ENCODE measurements around the gene SGPP2. TPM values are rescaled to one million over a fixed set of nuclear protein-coding genes. Genes with fewer than 3 reads are reported as not detected.
"Not testable (repeated sequence)": the region's sequence is repeated elsewhere in the genome, so short reads cannot be mapped to it uniquely, and the experiment has no call there.

SGPP2 gene
- polyA plus RNA-seq, 4 donors = 2.5 to 24.1 (median 17.9) TPM

DNA sequence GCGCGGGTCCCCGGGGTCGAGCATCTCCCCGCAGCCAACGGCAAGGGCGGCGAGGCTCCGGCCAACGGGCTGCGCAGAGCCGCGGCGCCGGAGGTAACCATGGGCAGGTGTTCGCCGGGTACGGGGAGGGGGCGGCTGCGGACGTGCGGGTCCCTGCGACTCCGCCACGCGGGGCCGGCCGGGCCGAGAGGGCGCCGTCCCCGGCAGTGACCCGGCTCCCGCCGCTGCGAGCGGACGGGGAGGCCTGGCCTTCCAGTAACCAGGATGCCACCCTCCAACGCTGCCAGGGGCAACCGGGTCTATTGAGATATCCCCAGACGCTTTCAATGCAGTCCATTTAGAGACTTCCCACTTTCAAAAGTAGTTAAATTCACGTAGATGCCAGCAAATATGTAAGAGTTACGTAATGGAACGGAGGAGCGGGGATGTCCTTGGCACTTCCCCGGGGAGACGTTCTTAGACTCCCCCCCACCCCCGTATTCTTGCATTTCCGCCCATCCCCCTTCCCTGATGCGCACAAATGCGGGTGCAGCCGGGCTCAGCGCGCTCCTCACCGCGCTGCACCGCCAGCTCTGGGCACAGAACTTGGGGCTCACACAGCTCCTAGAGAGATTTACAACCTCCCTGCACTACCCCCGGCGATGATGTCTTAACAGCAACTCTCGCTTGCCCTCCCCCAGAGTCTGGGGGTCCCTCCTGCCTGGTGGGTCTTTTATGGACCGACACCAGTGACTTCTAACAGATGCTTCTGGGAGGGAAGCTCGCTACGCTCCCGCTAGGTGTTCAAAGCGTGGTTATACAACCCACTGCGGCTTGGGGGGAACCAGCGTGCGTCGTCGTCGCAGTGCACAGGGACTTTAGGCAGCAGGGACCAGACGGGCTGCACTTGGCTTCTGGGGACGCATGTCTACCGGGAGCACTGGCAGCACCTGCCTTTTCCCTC is 657 bp downstream of the SGPP2 start:
- DNase-seq (ENCODE audit: low read depth in 4 of 4, low spot score in 3 of 4) = no peak

DNA sequence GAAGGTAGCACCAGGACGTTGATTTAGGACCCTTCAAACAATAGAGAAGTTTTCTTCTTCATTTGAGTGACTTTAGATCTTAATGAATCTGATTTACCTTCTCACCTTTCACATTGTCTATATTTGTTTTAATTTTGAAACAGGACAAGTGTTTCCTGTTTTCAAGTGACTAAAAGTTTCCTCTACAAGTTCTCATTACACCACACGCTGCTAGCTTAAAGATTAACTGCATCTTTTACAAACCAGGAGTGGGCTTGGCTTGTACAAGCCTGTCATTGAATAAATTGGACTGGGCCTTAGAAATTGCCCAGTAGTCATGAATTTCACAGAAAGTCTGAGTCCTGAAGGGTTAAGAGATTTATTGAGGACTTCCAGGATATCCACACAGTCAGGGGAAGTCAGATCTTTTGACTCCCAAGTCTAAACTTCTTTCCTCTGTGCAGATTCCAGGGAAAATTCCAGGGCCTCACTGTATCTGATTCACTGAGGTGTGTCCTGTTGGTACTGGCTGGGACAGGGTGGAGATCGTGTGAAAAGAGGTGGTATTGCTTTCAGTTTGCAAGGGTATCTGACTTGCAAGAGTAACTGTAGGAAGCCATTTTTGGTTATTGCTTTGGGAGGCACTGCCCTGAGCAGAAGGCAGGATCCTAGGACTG is 3.4 kb downstream of the SGPP2 start:
- no peak for DNase-seq (ENCODE audit: low read depth in 4 of 4, low spot score in 3 of 4)

DNA sequence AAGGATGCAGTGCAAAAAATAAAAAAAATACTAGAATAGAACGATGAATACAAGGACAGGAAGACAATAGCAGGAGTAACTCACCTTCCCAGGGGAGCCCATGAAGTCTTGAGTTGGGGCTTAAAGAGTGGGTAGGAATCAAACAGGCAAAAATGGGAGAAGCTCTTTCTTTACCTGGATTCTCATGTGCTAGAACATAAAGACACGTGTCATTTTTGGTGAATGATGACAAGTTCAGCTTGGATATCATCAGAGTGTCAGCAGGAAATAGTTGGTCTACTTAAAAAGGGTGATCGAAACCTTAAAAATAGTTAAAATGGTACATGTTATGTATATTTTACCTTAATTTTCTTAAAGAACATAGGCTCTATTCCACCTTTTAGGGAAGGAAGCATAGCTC is 5.7 kb downstream of the SGPP2 start:
- no peak for DNase-seq (ENCODE audit: low read depth in 4 of 4, low spot score in 3 of 4)

DNA sequence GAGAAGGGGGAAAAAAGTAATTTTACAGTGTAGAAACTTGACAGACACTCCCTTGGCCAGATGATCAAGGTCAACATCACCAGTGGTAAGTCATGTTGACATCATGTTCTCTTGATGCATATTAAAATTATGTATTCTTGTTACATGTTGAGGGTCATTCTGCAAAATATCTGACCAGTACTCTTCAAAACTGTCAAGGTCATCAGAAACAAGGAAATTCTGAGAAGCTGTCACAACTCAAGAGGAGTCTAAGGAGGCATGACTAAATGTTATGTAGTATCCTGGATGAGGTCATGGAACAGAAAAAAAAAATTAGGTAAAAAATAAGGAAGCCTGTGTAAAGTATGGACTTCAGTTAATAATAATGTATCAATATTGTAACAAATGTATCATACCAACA is 6.3 kb downstream of the SGPP2 start:
- no peak for DNase-seq (ENCODE audit: low read depth in 4 of 4, low spot score in 3 of 4)

DNA sequence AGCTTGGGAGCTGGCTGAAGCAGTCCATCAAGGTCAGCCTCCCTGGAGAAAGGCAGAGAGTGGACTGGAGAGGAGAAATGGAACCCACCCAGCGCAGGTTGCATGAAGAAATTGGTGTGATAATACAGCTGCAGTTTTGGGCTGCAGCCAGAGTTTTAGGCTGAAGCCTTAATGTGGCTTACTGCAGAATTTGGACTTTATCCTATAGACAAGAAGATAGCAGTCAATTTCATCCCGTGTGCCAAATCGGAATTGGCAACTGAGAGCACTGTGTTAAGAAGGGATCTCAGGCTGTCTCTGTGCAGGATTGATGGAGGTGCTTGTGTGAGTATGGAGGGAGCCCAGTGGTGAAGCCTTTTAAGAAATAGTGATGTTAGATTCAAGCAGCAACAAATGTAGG is 7.5 kb downstream of the SGPP2 start:
- no peak for DNase-seq (ENCODE audit: low read depth in 4 of 4, low spot score in 3 of 4)

DNA sequence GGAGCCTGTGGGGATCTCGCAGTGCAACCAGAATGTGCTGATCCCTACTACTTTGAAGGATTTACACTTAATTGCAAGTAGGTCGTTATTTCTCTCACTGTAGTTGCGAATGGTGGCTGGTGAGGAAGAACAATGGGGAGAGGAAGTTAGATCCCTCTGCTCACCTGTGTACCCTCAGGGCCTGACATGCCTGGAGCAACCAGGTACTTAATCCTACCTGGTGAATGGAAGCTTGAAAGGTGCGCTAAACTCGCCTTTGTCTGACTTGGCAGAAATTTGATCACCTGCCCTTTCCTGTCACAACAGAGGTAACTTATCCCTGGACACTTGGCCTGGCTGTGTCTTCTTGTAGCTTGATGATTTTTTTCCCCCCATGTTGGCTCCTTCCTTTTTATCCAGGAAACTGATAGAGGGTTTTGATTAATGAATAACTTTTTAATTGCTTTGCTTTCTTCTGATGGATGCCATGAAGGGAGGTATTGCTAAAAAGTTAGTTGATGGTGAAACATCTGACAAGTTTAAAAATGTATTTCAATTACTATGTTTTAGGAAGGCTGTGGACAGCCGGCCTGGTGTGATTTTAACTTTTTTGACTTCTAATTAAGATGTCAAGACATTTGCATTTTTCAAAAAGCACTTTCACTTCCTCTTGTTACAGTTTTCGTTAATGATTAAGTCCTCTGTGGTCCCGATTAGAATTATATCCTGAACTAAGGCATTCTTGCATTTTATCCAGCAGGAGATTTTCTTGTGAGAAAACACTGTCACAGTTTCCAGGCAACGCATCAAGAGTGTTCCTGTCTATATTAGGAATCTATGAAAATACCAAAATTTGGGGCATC is 9.2 kb downstream of the SGPP2 start:
- no peak for DNase-seq (ENCODE audit: low read depth in 4 of 4, low spot score in 3 of 4)

DNA sequence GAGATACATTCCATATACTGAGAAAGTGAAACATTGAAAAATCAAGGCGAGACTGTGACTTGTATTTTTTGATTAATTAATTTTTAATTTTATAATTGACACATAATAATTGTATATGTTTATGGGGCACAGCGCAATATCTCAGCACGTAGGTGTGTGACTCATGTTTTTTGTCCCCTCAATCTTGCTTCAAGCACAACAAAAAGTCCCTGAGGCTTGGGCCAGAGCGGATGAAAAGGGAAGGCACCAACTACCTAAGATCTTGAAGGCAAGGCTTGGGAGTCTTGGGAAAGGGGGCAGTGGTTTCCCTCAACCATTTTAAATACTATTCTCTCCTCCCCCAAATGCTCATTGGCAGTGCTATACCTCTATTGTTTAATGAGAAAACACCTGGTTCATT is 9.9 kb downstream of the SGPP2 start:
- no peak for DNase-seq (ENCODE audit: low read depth in 4 of 4, low spot score in 3 of 4)

DNA sequence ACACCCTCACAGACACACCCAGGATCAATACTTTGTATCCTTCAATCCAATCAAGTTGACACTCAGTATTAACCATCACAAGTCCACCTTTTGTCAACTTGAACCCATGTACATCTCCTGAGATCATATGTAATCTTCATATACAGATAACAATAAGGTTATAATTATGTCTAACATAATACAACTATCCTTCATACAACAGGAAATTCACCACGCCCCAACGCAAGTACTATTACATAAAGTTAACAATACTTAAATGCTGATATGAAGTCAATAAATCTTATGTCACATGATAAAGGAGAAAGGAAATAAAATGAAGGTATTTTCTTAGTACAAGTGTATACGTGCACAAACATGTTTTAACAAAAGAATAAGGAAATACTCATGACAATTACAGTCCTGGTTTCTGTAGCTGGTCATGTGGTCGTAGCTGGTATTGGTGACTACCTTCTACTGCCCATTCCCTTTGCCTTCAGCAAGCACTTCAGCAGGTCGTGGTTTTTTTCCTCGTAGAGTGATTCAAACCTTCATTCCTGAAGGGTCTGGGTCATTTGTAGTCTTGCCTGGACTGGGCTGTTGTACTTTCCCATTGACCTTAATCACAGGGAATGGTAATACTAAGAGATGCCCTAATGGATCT is 11.2 kb downstream of the SGPP2 start:
- DNase-seq (ENCODE audit: low read depth in 4 of 4, low spot score in 3 of 4) = not testable (repeated sequence)

DNA sequence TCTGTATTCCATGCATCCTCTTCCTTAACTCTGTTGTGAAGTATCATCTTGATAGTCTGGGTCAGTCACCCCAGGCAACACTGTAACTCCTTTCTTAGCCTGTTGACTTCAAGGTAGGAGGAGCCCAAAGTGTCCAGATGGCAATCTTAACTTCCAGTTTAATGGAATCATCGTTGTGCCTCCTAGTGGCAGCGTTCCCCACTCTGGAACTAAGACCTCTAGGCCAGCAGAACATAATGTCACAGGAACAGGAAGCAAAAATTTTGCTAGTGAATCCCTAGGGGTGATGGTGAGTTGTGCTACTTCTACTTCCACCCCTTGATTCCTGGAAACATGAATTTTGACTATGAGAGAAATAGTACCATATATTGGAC is 11.7 kb downstream of the SGPP2 start:
- DNase-seq (ENCODE audit: low read depth in 4 of 4, low spot score in 3 of 4) = no peak

DNA sequence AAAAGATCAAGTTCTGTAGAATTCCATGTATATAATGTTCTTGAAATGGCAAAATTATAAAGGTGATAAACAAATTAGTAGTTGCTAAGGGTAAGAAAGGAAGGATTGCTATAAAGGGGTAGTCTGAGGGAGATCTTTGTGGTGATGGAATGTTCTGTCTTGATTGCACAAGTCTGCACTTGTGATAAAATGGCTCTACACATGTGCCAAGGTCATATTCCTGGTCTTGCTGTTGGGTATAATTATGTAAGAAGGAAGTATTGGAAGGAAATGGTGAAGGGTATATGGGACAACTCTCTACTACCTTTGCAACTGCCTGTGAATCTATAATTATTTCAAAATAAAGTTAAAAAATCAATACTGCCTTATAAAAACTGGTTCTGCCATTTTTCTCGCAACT is 15.3 kb downstream of the SGPP2 start:
- DNase-seq (ENCODE audit: low read depth in 4 of 4, low spot score in 3 of 4) = no peak

DNA sequence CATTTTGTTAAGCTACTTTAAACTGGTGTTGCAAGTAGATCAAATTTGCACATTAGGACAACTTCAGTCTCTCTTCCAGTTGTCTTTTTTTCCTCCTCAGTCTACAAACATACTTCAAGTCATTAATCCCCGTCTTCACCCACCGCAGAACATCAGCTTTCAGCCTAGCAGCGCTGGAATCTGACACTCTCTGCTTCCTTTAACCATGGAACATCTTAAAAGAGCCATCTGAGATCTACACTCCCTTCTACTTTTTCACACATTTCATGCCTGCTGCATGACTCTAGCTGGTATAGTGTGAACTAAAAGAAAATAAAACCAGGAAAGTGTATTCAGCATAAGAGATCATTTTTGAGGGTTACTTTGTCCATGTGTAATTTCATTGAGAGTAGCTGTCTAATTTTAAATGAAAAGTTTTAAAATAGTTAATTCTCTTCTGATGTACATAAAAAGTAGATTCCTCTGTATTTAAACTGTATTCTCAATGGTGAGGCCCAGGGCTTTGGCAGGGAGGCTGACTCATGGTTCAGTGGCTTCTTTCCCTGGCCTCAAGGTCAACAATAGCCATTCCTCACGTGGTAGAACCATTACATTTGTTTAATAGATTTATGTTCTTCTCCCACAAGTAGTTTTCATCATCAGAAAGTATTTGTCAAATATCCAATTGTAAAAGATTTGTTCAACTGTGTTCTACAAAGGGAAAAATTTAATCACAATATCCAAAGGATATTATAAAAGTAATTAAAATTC is 16.5 kb downstream of the SGPP2 start:
- DNase-seq (ENCODE audit: low read depth in 4 of 4, low spot score in 3 of 4) = no peak

DNA sequence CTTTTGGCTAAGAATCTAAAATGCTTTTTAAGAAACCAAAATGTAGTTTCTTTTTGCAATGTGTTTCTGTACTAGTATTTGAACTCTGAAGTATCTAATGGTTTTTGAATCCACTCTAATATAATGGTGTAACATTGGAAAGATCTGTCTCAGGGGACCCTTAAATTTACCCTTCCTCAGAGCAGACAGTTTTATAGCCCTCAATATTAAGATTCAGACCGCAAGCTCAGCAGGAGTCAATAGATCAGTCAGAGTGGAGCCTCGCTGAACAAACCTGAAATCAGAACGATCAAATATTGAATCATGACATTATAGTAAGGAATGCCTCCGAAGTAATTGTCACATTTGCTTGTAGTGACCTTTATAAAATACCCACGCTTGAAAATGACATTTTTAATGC is 18.3 kb downstream of the SGPP2 start:
- DNase-seq (ENCODE audit: low read depth in 4 of 4, low spot score in 3 of 4) = no peak

DNA sequence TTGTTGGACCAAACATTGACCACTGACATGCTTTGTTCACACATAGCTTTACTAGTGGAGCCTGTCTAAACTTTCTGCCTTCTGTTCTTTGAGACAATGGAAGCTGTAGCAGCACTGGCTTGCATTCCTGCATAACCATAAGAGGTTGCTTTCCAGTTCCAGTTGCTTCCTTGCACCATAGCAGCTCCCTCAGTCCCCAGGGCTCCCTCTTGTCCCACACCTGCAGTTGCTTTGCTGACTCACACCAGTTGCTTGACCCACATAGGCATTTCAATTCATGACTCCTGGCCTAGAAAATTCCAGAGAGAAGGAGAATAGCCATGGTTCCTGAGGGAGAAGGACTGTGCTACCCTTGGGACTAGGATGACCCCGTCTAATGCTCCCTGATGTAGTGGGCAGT is 20.9 kb downstream of the SGPP2 start:
- no peak for DNase-seq (ENCODE audit: low read depth in 4 of 4, low spot score in 3 of 4)

DNA sequence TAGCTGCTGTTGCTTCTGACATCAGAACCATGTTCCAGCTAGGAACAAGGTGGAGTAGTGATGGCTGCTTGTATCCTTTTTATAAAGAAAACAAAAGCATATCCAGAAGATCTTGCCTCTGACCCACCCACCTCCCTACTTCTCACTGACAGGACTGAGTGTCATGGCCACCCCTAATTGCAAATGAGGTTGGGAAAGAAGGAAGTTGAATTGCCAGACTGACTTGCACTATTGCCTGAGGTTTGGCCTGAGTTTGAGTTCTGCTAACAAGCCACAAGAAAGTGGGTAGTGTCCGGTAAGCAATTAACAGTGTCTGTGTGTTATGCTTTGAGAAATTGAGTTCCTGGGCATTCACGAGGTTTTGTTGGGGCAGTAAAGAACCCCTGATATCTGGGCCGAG is 22.8 kb downstream of the SGPP2 start:
- DNase-seq (ENCODE audit: low read depth in 4 of 4, low spot score in 3 of 4) = no peak

DNA sequence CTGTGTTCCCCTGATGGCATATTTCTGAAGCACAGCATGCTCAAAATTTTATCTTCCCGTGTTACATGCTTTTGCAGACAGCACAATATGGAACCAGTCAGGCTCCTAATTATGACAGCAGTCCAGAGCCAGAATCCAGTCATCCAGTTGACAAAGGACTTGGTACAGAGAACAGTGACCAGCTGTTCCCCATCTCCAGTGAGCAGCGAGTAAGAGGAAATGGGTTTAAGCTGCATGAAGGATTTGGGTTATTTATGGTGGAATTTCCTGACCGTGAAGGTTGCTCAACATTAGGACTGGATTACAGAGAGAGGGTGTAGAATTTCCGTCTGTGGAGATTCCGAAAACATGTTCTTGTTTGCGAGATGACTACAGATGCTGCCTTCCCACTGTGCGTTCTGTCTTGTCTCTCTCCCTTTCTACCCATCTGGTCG is 24.4 kb downstream of the SGPP2 start:
- peak in 3 of 4 donors; percentile 71 to 89 (median 74) for DNase-seq (ENCODE audit: low read depth in 4 of 4, low spot score in 3 of 4)

DNA sequence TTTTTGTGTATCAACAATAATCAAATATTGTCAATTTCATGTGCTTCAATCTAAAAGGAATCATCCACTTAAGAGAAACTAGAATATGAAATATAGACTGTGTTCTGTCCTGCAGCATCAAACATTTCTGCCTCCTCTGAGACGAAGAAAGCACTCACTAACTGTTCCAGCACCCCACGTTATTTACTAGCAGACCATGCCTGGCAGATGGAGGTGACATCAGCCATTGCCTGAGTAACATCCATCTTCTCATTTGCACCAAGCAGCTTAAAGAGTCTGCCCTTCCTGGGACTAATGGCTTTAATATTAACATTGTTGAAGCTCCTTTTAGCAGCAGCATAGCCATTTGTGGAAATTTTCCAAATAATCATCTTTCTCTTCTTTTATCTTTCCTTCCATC is 25.7 kb downstream of the SGPP2 start:
- no peak for DNase-seq (ENCODE audit: low read depth in 4 of 4, low spot score in 3 of 4)

DNA sequence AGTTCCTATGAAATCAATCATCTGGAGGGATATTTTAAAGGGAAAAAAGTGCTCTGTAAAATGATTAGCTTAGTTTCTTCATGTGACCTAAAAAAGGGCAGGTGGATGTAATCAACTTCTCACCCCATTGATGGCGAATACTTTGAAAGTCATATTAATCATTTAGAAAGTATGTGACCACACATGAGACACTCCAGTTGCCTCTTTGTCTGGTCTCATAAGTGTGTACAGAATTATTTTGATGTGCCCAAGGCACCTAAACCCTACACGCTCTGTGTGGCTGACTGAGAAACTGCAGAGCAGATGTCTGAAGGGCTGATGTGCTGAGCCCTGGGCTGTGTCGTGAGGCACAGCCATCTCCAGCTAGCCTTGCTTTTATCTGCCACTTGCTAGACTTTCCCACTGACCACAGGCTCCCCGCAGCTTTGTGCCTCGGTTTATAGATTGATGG is 26.9 kb downstream of the SGPP2 start:
- no peak for DNase-seq (ENCODE audit: low read depth in 4 of 4, low spot score in 3 of 4)

DNA sequence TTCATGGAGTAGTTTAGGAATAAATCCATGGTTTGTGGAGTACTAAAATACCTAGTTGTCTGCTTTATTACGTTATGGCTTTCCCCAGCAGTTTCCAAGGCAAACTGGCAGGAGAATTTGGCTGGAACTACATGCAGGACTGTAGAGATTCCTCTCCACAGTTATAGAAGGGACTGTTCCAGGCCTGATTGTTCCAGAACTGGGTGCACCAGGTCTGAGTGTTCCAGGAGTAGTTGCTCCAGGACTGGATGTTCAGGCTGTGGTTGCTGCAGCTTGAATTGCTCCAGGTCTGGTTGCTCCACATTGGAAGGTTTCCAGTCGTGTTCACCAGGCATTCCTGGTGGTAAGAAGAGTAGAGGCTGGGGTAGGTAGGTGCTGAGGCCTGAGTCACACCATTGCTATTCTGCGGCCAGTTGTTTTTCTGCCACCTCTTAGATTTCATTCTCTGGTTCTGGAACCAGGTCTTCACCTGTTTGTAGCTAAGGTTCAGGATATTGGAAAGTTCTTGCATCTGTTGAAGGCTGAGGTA is 28.1 kb downstream of the SGPP2 start:
- DNase-seq (ENCODE audit: low read depth in 4 of 4, low spot score in 3 of 4) = no peak

DNA sequence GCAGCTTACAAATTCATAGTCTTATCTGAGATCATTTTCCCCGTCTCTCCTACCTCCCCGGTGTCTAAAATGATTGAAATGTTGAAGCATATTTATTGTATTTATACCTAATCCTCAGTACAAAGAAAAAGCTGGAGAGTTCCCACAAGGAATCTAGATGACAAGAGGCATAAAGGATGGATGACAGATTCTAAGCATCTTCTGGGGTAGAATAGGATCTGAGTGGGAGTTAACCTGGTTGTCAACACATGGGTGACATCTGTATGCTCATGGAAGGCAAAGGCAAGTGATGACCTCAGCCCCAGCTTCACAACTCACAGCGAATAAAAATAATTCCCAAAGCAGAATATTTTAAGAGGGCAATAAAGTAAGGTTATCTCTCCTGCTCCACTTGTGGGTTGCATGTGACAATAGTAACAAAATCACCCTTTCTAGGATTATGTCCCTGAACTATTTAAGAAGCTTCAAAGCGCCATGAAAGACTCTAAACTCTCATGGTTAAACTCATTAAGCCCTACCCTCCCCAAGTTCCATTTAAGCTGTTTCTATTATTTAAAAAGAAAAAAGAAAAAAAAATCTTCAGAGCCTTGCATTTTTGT is 32.2 kb downstream of the SGPP2 start:
- DNase-seq (ENCODE audit: low read depth in 4 of 4, low spot score in 3 of 4) = no peak
